Type B pancreatic cell (in vitro differentiated cells): ENCODE data around the gene UMAD1. TPM values are rescaled to one million over a fixed set of nuclear protein-coding genes. Genes with fewer than 3 reads are reported as not detected.
A peak's percentile ranks its signal among the peaks of the same experiment; 100 is the strongest.

Experiments used
- DNase-seq: peaks from one replicate; pipeline ENCODE4 v3.0.0; 2021; ENCODE audit warnings: mixed read lengths; ENCODE audit not compliant: unreplicated experiment; ENCODE audit errors: extremely low spot score
- H3K27ac Mint-ChIP-seq: 2 replicates; pipeline ENCODE4 v1.8.0; 2021; ENCODE audit warnings: mild to moderate bottlenecking, mixed read lengths
- H3K27me3 Mint-ChIP-seq: 2 replicates; pipeline ENCODE4 v1.8.0; 2021; ENCODE audit warnings: mixed read lengths
- H3K36me3 Mint-ChIP-seq: 2 replicates; pipeline ENCODE4 v1.8.0; 2021; ENCODE audit warnings: mixed read lengths
- H3K4me1 Mint-ChIP-seq: one replicate; pipeline ENCODE4 v1.8.0; 2021; ENCODE audit warnings: mixed read lengths; ENCODE audit not compliant: unreplicated experiment
- H3K4me3 Mint-ChIP-seq: 2 replicates; pipeline ENCODE4 v1.8.0; 2021; ENCODE audit warnings: mild to moderate bottlenecking, mixed read lengths
- H3K9me3 Mint-ChIP-seq: 2 replicates; pipeline ENCODE4 v1.8.0; 2021; ENCODE audit warnings: mixed read lengths
- CTCF ChIP-seq: fragments of 200-600 bp; sonication (generic); conservative IDR thresholded peaks from 2 replicates; pipeline ENCODE4 v1.5.0; 2021; ENCODE audit warnings: antibody characterized with exemption, mild to moderate bottlenecking
- total RNA-seq: library from RNA; stranded (reverse); gene quantifications from 2 replicates; pipeline ENCODE4 v1.2.1, GENCODE V29; 2021; ENCODE audit warnings: low replicate concordance

The UMAD1 gene
- total RNA-seq, 1 donor from 2014 or later, result 9.0 TPM

GRCh38 chr7:7793249-7793648 lies 152.7 kb downstream of the UMAD1 start:
- Mint-ChIP-seq H3K36me3 (peaks cover 9% of the 10 kb centered on the region), H3K27me3 (no peaks in the 10 kb centered on the region), H3K4me1 (peaks cover 27% of the 10 kb centered on the region), H3K4me3 (no peak overlapping the region), H3K9me3 (peaks cover 9% of the 10 kb centered on the region), H3K27ac (no peak overlapping the region)
- no peak for DNase-seq
- TF ChIP-seq CTCF, result no peak

GRCh38 chr7:7793921-7794320 lies 153.4 kb downstream of the UMAD1 start:
- H3K9me3 Mint-ChIP-seq, result peaks cover 9% of the 10 kb centered on the region
- no peak for TF ChIP-seq CTCF
- peaks cover 9% of the 10 kb centered on the region for H3K36me3 Mint-ChIP-seq
- no peak overlapping the region for H3K27ac Mint-ChIP-seq
- peaks cover 27% of the 10 kb centered on the region for H3K4me1 Mint-ChIP-seq
- no peak overlapping the region for H3K4me3 Mint-ChIP-seq
- H3K27me3 Mint-ChIP-seq, result no peaks in the 10 kb centered on the region
- DNase-seq, result no peak

GRCh38 chr7:7795203-7795602 lies 154.7 kb downstream of the UMAD1 start:
- Mint-ChIP-seq H3K4me3 (no peak overlapping the region), H3K27me3 (no peaks in the 10 kb centered on the region), H3K27ac (peak overlapping the region; percentile 81), H3K36me3 (peaks cover 9% of the 10 kb centered on the region), H3K9me3 (peaks cover 9% of the 10 kb centered on the region), H3K4me1 (peaks cover 20% of the 10 kb centered on the region)
- no peak for DNase-seq
- TF ChIP-seq CTCF, result no peak

GRCh38 chr7:7795630-7796121 lies 155.1 kb downstream of the UMAD1 start:
- H3K4me1 Mint-ChIP-seq, result peaks cover 20% of the 10 kb centered on the region
- H3K27ac Mint-ChIP-seq, result peak overlapping the region; percentile 81
- H3K27me3 Mint-ChIP-seq, result no peaks in the 10 kb centered on the region
- TF ChIP-seq CTCF, result no peak
- DNase-seq, result no peak
- H3K9me3 Mint-ChIP-seq, result peaks cover 9% of the 10 kb centered on the region
- H3K4me3 Mint-ChIP-seq, result peak overlapping the region; percentile 15
- peaks cover 9% of the 10 kb centered on the region for H3K36me3 Mint-ChIP-seq

- TF ChIP-seq CTCF, result no peak
- Mint-ChIP-seq H3K36me3 (peaks cover 5% of the 10 kb centered on the region), H3K27ac (no peak overlapping the region), H3K4me3 (no peak overlapping the region), H3K27me3 (no peaks in the 10 kb centered on the region), H3K4me1 (peaks cover 9% of the 10 kb centered on the region), H3K9me3 (peaks cover 9% of the 10 kb centered on the region)
- DNase-seq, result no peak
Measured at GRCh38 chr7:7798510-7798909, 158.0 kb downstream of the UMAD1 start.

GRCh38 chr7:7799138-7799537 lies 158.6 kb downstream of the UMAD1 start:
- peak overlapping the region; percentile 35 for H3K27ac Mint-ChIP-seq
- H3K9me3 Mint-ChIP-seq, result peaks cover 9% of the 10 kb centered on the region
- TF ChIP-seq CTCF, result no peak
- H3K36me3 Mint-ChIP-seq, result peaks cover 5% of the 10 kb centered on the region
- no peak for DNase-seq
- no peak overlapping the region for H3K4me3 Mint-ChIP-seq
- H3K27me3 Mint-ChIP-seq, result no peaks in the 10 kb centered on the region
- H3K4me1 Mint-ChIP-seq, result peaks cover 9% of the 10 kb centered on the region
